ENCODE results near the gene TRPM5.
A peak's percentile ranks its signal among the peaks of the same experiment; 100 is the strongest.

The TRPM5 gene

GRCh38 chr11:2419638-2420501, 24.4 kb downstream of the TRPM5 start:
- peak; percentile 66 for DNase-seq

DNA sequence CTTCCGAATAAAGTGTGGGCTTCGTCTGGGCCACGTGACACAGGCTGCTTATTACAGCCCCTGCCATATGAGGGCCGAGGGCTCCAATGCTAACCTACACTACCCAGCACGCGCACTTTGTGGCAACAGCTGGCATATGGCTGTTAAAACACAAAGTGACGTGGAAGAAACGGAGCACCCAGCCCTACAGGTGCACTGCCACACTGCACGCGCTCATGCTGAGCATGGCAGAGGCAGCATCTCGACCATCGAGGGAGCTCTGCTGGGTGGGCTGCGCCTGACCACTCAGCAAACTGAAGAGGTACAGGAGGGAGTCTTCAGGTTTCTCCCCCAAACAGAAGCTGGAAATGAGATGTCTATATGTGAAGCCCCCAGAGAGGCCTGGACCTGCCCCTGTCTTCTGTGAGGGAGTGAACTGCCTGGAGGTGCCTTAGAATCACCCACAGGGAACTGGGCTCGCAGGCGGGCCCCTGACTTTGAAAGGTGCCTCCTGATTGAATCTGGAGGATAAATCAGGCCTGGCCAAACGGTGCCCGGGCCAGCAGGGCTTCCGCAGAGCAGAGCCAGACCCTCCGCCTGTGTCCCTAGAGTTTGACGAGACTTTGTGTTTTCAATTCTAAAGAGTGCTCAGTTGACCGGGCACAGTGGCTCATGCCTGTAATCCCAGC, 25.5 kb downstream of the TRPM5 start:
- DNase-seq, result no peak

DNA sequence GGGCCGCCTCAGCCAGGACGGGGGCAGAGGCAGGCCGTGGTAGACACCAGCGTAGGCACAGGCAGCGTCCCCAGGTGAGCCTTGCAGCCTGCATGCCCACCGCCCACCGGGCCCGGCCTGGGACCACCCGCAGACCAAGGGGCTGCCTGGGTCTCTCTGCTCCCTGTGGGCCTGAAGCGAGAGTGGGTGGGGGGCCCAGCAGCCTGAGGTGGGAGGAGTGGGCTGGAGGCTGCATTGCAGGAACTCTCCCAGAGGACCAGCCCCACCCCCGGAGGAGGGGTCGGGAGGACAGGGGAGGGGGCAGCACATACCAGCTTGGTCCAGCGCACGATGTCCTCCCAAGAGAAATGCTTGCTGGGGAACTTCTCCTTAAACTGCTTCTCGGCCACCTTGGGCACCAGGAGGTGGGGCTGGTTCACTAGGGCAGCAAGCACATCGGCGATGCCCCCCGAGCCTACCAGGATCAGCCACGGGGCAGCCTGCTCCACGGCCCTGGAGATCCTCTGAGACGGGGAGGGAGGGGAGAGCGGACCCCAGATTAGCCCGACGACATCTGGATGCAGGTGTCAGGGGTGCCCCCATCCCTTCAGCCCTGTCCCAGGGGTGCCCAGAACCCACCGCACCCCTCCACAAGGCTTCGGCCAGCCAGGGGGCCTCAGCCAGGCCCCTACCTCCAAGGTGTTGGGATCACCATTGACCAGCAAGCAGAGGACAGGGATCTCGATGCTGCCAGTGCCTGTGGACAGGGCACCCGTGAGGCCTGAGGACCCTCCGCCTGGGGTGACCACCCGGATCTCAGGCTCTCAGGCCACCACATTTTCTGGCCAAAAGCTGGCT, 26.2 kb downstream of the TRPM5 start:
- no peak for DNase-seq

- DNase-seq, result no peak
These were observed 27.5 kb downstream of the TRPM5 start for GRCh38 chr11:2416765-2417164.

- DNase-seq, result no peak
These were observed 28.5 kb downstream of the TRPM5 start for GRCh38 chr11:2415601-2416380.

- no peak for DNase-seq
These were observed 29.1 kb downstream of the TRPM5 start for GRCh38 chr11:2415171-2415570.

GRCh38 chr11:2414616-2415015, 29.7 kb downstream of the TRPM5 start:
- DNase-seq, result no peak

GRCh38 chr11:2413742-2414579, 30.4 kb downstream of the TRPM5 start:
- DNase-seq, result no peak

DNA sequence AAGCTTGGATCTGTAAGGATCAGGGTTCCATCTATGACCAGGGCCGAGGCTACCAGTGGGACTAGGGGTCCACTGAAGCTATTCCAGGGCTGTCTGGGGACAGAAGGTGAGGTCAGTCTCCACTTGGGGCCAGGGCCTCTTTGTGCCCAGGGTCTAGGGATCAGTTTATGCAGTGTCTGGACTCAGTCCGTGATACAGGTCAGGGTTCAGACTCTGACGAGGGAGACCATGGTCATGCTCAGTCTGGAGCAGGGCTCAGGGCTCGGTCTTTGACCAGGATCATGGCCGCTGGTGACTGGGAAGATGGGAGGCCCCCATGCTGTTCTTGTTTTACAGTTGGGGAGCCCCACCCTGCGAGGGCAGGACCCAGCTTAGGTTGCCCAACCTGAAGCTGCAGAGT, 32.0 kb downstream of the TRPM5 start:
- DNase-seq, result no peak

DNA sequence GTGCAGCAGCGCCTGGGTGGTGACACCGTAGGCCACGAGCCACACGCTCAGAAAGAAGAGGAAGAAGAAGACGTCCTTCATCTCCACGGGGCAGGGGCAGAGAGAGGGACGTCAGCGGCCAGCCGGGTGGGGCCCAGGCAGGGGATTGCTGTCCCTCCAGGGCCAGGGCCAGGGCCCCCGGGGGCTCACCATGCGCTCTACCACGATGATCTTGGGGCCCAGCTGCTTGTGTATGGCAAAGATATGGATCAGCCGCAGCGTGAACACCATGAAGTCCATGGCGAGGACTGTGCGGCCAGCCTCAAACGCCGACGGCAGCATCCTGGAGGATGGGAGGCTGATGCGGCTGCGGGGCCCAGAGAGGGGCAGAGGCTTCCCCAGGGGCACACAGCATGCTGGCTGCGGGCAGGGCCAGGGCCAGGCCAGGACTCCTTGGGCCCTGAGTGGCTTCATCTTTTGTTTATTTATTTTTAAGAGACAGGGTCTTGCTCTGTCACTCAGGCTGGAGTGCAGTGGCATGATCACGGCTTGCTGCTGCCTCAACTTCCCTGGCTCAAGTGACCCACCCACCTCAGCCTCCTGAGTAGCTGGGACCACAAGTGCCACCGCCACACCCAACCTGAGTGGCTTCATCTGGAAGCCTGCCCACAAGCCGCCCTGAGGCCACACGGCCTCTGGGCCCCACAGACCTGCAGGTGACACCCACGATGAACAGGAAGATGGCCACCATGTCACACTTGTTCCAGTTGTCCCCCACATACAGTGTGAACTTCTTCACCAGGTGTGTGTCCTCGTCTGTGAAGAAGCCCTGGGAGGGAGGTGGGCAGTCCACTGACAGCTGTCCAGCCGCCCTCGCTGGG, 32.6 kb downstream of the TRPM5 start:
- DNase-seq, result no peak

DNA sequence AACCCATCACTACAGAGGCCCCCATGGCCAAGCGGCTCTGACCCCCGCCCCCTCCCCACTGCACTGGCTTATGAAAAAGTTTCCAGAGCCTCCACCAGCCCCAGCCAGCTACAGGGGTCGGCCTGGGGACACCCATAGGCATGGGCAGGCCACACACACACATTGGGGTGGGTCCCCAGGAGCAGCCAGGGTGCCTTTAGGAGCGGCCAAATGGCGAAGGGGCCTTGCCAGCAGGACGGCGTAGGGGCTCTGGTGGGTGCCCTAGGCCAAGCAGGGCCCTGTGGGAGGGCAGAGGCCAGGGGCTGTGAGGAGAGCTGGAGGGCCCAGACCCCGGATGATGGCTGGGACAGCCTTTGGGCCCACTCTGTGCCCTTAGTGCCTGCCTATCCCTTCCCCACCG, 33.7 kb downstream of the TRPM5 start:
- no peak for DNase-seq

DNA sequence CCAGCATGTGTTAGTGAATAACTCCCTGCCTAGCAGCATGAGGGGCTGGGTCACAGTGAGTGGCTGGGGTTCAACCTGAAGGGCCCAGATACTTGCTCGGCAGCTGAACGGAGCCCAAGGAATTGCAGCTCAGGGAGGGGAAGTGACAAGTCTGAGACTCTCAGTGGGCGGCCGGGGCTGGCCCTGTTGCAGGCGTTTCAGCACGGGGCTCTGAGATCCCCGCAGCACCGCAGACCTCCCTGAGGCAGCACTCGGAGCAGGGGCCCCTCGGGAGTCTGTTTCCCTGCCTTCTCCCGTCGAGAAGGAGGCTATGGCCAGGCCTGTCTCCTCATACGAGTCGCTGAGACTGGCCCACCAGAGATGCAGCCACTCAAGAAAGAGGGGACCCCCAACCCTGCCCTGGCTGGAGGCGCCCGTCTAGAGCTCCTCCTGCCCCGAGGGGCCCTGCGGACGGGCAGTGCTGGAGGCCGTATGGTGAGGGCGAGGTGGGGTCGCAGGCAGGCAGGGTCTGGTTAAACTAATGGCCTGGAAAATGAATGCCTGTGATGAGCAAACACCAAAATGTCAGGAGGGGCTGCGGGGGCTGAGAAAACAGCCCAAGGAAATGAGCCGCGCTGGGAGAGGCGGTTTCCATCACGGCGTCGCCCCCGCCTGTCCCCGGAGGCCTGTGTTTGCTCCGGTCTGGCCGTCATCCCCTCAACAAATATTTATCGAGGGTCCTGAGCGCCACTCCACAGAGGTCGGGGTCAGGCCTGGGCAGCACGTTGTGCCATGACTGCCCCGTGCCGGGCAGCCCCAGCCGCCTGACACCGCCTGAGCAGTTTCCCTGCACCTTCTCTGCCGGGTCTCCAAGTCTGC, 34.5 kb downstream of the TRPM5 start:
- no peak for DNase-seq

- no peak for DNase-seq
These were observed 35.2 kb downstream of the TRPM5 start for GRCh38 chr11:2409126-2409525.

- DNase-seq, result no peak
These were observed 35.6 kb downstream of the TRPM5 start for GRCh38 chr11:2408671-2409070.

- no peak for DNase-seq
These were observed 37.4 kb downstream of the TRPM5 start for GRCh38 chr11:2406878-2407410.

GRCh38 chr11:2406451-2406850, 37.9 kb downstream of the TRPM5 start:
- DNase-seq, result no peak

GRCh38 chr11:2404735-2405196, 39.5 kb downstream of the TRPM5 start:
- DNase-seq, result no peak

DNA sequence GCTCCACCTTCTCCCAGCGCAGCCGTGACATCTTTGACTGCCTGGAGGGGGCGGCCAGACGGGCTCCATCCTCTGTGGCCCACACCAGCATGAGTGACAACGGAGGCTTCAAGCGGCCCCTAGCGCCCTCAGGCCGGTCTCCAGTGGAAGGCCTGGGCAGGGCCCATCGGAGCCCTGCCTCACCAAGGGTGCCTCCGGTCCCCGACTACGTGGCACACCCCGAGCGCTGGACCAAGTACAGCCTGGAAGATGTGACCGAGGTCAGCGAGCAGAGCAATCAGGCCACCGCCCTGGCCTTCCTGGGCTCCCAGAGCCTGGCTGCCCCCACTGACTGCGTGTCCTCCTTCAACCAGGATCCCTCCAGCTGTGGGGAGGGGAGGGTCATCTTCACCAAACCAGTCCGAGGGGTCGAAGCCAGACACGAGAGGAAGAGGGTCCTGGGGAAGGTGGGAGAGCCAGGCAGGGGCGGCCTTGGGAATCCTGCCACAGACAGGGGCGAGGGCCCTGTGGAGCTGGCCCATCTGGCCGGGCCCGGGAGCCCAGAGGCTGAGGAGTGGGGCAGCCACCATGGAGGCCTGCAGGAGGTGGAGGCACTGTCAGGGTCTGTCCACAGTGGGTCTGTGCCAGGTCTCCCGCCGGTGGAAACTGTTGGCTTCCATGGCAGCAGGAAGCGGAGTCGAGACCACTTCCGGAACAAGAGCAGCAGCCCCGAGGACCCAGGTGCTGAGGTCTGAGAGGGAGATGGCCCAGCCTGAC, 41.2 kb downstream of the TRPM5 start:
- DNase-seq, result no peak

- DNase-seq, result no peak
These were observed 42.2 kb downstream of the TRPM5 start for GRCh38 chr11:2402106-2402505.
